GM18502 (cell line): ENCODE results near the gene ZNF548.
"Not testable (repeated sequence)": the region's sequence is repeated elsewhere in the genome, so short reads cannot be mapped to it uniquely, and the experiment has no call there.

Experiments used
- ATAC-seq: cut with Tn5 transposase; IDR thresholded peaks from one replicate; pipeline ENCODE4 v1.9.1; 2021; ENCODE audit warnings: mild to moderate bottlenecking; ENCODE audit not compliant: unreplicated experiment, poor library complexity

ZNF548 gene

DNA sequence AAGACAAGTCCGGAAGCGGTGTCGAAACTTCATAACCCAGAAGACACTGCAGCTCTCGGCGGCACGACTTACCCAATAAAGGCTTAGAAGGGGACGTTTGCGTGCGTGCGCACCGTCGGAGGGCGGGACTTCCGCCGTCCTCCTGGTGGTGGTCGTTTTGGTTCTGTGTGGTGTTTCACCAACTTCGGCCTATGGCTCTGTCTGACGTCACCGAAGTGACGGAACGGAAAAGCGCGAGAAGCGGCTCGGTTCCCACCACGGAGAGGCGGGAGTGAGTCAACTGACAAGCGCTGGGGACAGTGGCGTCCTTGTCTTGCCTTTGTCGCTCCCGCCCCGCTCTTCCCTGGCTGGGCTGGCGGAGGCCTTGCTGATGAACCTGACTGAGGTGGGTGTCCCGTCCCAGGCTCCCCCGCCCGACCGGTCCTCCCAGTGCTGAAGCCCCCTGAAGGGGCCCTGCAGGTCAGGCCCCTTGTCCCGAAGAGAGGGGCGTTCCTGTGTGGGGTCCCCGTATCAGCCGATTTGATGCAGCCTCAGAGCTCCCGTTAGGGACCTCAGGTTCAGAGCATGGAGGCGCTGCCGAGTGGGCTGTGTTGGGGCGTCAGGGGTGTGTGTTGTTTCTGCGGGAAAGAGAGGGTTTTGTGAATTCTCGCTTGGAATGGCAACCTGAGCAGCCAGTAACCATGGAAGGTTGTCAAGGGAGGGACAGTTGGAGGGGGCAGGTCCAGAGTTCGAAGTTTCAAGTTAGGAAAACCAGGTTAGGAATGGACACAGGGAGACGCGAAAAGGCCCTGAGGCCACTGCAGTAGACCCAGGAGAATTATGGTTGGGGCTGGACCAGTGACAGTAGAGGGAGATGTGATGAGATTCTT, at the start of gene ZNF548:
TSS of gene ZNF548 (plus strand) at position 125 of the 869 bp plus-strand sequence. CDS start at position 371, 246 bp downstream.
- ATAC-seq: peak; percentile 97

DNA sequence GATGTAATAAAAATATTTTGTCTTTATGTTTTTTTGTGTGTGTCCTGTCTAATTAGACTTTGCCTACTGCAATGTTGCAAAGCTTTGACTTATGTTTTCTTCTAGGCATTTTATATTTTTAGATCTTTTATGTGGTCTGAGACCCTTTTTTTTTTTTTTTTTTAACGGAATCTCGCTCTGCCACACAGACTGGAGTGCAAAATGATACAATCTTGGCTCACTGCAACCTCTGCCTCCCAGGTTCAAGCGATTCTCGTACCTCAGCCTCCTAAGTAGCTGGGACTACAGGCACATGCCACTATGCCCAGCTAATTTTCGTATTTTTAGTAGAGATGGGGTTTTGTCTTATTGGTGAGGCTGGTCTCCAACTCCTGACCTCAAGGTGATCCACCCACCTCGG, 47.1 kb upstream of the ZNF548 start:
- ATAC-seq: no peak

DNA sequence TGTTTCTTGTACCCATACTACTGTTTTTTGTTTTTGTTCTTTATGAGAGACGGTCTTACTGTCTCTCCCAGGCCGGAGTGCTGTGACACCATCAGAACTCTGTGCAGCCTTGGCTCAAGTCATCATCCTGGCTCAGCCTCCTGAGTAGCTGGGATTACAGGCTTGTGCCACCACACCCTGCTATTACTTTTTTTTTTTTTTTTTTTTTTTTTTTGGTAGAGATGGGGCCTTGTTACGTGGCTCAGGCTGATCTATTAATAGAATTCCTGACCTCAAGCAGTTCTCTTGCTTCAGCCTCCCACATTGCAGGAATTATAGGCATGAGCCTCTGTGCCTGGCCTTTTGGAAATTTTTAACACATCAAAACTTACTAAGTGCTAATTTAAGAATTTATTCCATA, 41.5 kb upstream of the ZNF548 start:
- ATAC-seq: no peak

DNA sequence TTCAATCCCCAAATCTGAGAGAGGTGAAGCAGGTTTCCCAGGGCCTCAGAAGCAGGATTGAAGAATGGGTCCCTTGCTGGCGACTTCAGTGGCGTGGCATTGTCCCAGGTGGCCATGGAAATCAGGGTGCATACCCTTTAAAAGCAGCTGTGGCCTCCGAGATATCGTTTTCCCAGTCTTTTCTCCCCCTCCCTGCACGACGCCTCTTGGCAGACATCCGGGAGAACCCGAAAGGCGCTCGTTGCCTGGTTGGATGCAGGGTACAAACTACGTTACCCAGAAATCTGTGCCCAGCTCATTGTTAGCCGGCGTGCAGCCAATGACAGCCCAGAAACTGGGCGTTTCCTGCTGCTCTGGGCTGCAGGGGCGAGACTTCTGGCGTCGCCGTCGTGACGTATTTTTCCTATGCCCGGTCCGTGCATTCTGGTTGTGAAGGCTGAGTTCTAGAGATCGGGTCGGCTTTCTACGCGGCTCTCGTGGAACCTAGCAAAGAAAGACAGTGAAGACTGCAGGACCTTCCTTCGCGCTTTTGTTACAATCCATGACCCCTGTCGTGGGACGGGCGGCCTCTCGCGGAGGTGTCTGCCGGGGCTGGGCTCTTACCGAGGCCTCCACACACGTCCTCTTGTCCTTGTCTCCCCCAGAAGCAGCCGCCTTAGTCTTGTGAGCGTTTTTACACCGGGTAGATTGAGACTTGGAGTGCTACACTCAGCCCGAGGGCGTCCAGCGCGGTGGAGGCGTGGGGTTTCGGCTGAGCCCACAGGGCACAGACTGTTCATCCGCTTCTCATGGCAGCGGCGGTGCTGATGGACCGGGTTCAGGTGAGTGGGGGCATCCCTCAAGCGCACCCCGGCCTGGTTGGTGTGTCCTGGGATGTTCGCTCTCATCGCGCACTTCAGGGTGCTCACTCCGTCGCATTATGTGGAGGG, 38.5 kb upstream of the ZNF548 start, which contains the start of gene ZNF304:
TSS of gene ZNF304 (plus strand) at position 395 of the 929 bp plus-strand sequence. CDS start at position 789, 394 bp downstream.
- ATAC-seq: peak; percentile 98

DNA sequence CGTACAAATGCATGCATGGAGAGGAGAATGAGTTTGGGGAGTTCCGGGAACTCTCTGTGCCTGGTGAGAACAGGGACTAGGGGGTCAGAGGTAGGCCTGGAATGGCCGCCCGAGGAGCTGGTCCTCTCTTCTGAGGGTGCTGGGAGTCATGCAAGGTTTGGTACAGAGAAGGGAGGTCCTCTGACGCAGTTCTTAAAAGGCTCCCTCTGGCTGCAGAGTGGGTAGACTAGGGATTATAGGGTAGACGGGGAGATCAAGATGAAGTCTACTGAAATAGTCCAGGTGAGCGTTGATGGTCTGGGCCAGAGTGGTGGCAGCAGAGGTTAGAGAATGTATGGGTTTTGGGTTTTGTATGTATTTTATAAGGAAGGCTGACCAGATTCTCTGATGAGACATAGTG, 37.8 kb upstream of the ZNF548 start:
- ATAC-seq: no peak

DNA sequence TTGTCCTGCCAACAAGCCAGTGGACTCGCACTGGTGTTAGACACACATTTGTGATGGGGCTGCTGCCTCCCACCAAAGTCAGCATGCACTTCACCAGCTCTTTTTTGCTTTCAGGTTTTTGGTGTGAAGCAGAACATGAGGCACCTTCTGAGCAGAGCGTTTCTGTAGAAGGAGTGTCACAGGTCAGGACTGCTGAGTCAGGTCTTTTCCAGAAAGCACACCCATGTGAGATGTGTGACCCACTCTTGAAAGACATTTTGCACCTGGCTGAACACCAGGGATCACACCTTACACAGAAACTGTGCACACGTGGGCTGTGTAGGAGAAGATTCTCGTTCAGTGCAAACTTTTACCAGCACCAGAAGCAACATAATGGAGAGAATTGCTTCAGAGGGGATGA, 33.7 kb upstream of the ZNF548 start:
- ATAC-seq: no peak

DNA sequence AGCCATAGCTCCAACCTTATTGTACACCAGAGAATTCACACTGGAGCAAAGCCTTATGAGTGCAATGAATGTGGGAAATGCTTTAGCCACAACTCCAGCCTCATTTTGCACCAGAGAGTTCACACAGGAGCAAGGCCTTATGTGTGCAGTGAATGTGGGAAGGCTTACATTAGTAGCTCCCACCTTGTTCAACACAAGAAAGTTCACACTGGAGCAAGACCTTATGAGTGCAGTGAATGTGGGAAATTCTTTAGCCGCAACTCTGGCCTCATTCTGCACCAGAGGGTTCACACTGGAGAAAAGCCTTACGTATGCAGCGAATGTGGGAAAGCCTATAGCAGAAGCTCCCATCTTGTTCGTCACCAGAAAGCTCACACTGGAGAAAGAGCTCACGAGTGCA, 32.2 kb upstream of the ZNF548 start:
- no peak for ATAC-seq

DNA sequence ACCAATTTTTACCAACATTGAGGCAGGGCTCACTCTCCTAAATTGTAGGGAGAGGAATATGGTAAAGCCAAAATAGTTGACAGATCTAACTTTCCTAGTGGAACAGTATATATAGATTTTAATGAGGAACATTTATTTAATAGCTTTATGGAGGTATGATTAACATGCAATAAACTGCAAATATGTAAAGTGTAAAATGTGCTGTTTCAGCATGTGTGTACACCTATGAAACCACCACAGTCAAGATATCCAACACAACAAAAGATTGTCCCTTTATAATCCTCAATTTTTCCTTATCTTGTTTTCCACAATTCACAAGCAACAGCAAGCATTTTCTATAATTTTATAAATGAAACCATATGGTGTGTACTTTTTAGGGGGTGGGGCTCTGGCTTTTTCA, 30.4 kb upstream of the ZNF548 start:
- no peak for ATAC-seq

DNA sequence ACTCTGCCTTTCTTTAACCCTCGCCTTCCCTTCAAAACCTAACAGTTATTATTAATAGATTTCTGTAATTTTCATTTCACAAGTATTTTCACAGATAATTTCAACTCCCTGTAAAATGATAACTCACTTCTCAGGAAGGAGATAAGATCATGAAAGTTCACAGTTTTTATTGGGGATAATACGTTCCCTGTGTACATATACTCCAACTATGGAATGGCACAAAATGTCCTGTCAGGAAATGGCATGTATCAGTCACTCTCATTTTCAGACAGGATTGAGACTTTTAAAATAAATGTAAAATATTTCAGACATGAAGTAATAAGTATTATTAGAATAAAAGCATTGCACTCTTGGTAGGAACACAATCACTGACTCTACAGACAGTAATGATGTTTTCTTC, 27.2 kb upstream of the ZNF548 start:
- ATAC-seq: no peak

DNA sequence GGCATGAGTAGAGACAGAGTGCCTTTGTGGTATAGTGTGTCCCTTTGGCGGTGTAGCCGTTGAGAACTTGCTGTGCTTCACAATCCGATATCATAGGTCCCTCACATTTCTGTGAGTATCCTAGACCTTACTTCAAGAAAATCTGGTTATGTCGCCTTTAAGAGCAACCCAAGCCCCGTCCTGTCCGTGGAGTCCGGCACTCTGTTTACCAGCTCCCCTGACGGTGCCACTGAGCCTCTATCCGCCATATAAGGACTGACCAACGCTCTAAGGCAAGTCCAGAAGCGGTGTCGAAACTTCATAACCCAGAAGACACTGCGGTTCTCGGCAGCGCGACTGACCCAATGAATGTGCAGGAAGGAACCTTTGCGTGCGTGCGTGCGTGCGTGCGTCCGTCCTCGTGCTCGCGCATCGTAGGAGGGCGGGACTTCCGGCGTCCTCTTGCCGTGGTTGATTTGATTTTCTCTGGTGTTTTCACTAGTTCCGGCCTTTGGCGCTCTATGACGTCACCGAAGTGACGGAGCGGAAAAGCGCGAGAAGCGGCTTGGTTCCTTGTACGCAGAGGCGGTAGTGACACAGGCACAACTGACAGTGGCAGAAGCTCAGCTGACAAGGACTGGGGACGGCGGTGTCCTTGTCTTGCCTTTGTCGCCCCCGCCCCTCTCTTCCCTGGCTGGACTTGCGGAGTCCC, 26.5 kb upstream of the ZNF548 start, which contains the start of the genes TRAPPC2B and ZNF547:
TSS of gene TRAPPC2B (plus strand) at position 555 of the 691 bp plus-strand sequence. CDS start 1,283 bp downstream, outside the sequence.
TSS of gene ZNF547 (plus strand) at position 555 of the 691 bp plus-strand sequence. CDS start 5,005 bp downstream, outside the sequence.
- peak; percentile 91 for ATAC-seq

DNA sequence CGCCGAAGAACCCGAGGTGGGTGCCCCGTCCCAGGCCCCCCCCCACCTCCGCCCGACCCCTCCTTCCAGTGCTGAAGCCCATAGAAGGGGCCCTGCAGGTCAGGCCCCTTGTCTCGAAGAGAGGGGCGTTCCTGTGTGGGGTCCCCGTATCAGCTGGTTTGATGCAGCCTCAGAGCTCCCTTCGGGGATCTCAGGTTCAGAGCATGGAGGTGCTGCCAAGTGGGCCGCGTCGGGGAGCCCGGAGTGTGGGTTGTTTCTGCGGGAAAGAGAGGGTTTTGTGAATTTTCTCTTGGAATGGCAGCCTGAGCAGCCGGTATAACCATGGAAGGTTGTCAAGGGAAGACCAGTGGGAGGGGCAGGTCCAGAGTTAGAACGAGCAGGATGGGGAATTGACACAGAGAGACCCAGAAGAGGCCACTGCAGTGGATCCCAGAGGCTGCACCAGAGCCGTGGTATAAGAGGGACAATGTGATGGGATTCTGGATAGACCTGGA, 25.9 kb upstream of the ZNF548 start:
- ATAC-seq: peak; percentile 17

DNA sequence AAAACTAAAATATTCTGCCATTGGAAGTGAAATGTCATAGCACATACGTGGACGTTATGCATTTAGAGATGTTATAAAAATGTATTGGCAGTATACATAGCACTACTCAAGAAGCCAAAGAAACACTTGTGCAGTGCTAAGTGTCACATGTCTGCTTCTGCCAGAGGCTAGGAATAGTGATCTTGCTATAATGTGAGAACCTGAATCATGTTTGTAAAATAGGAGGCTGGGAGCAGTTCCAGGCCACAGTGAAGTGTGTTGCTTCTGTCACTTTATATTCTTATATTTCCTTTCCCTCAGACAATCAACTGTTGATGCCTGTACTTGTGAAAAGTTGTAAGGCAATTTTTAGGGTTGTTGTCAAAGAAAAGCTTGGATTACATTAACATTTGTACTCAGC, 22.9 kb upstream of the ZNF548 start:
- no peak for ATAC-seq

DNA sequence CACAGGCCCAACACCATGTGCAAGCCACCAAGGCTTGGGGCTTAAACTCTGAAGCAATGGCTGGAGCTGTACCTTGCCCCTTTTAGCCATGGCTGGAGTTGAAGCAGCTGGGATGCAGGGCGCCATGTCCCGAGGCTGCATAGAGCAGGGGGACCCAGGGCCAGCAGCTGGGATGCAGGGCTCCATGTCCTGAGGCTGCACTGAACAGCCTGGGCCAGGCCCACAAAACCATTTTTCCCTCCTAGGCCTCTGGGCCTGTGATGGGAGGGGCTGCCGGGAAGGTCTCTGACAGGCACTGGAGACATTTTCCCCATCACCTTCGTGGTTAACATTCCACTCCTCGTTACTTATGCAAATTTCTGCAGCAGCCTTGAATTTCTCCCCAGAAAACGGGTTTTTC, 15.5 kb upstream of the ZNF548 start:
- ATAC-seq: no peak

DNA sequence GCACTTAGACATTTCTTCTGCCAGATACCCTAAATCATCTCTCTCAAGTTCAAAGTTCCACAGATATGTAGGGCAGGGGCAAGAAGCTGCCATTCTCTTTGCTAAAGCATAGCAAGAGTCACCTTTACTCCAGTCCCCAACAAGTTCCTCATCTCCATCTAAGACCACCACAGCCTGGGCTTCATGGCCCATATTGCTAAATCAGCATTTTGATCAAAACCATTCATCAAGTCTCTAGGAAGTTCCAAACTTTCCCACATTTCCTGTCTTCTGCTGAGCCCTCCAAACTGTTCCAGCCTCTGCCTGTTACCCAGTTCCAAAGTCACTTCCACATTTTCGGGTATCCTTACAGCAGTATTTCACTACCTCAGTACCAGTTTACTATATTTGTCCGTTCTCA, 15.0 kb upstream of the ZNF548 start:
- ATAC-seq: not testable (repeated sequence)

DNA sequence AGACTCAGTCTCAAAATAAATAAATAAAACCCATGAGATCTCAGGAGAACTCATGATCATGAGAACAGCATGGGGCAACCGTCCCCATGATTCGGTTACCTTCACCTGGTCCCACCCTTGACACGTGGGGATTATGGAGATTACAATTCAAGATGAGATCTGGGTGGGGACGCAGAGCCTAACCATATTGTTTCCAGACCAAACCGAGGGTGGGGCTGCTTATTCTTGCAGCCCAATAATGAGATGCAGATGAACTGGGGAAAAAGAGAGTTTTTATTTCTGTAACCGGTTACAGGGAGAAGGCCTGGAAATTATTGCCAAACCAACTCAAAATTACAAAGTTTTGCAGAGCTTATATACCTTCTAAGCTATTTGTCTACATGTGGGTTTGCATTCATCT, 13.5 kb upstream of the ZNF548 start:
- no peak for ATAC-seq

DNA sequence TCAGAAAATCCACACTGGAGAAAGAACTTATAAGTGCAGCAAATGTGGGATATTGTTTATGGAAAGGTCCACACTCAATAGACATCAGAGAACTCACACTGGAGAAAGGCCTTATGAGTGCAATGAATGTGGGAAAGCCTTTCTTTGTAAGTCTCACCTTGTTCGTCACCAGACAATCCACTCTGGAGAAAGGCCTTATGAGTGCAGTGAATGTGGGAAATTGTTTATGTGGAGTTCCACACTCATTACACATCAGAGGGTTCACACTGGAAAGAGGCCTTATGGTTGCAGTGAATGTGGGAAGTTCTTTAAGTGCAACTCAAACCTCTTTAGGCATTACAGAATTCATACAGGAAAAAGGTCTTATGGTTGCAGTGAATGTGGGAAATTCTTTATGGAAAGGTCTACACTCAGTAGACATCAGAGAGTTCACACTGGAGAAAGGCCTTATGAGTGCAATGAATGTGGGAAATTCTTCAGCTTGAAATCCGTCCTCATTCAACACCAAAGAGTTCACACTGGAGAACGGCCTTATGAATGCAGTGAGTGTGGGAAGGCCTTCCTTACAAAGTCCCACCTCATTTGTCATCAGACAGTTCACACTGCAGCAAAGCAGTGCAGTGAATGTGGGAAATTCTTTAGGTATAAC, 12.0 kb upstream of the ZNF548 start:
- ATAC-seq: no peak

DNA sequence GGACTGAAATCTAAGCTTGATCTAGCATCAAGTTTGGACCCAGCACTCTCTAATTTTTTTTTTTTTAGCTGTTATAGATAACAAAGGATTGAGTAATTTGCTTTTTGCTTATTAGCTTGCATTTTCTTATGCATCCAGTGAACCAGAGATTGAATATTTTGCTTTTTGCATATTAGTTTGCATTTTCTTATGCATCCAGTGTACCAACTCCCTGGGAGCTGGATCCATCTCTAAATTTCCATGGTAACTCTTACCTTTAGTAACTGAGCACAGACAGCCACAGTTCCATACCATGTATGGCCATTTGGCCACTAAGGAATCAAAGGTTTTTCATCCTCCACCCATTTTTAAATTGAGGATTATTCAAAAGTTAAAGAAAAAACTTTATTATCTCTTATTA, 8.7 kb upstream of the ZNF548 start:
- no peak for ATAC-seq

DNA sequence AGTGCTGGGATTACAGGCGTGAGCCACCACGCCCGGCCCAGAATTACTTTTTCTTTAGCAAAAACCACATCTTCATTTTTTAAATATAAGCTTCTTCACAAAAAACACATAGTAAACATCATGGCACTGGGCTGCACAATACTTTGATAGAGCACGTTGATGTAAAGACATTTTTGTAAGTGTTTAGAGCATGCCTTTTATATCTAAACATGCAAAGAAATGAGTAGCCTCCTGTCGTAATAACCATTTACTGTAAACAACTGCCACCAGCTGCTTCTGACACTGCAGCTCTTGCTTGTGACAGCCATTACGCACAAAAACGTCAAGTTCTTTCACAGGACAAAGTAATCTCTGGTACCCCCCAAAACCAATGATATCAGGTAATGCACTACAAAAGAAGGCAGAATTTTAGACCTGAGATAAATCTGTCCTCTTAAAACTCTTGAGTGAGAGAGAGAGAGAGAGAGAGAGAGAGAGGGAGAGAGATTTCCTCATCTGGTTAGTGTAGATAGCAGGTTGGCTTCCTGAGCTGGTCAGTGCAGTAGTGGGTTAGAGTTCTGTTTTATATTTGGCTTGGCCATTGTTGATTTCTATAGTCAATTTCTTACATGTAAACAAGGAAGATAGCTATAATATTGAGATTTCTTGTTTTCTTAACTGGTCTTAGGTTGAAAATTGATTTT, 6.7 kb upstream of the ZNF548 start:
- no peak for ATAC-seq

DNA sequence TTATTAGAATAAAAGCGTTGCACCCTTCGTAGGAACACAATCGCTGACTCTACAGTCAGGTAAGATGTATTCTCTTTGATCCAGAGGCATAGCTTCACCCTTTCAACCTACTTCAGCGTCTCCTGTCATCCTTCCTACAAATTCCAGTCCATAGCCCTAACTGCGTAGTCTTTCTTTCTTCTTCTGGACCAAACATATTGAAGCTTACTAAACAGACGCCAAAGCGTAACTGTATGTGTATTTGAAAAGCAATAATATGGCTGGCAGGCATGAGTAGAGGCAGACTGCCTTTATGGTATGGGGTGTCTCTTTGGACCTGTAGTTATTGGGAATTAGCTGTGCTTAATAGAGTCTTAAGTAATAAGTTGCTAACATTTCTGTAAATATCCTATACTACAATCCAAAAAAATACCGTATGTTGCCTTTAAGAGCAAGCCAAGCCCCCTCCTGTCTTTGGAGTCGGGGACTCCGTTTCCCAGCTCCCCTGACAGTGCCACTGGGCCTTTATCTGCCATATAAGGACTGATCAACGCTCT, 392 bp upstream of the ZNF548 start:
- no peak for ATAC-seq
